H9 (cell line): ENCODE results near the gene SLC15A3. TPM values are rescaled to one million over a fixed set of nuclear protein-coding genes. Genes with fewer than 3 reads are reported as not detected.

Experiments used
- DNase-seq: peaks from one replicate; pipeline ENCODE4 v3.0.0-alpha.2; 2017
- H2AFZ ChIP-seq: one replicate; pipeline ENCODE4 v1.6.1; 2013; ENCODE audit warnings: mild to moderate bottlenecking, low read length, control low read depth, moderate library complexity
- H2AK5ac ChIP-seq: 2 replicates; pipeline ENCODE4 v1.6.1; 2013; ENCODE audit warnings: low read length, control low read depth, mixed read lengths; ENCODE audit not compliant: insufficient read length
- H2BK120ac ChIP-seq: one replicate; pipeline ENCODE4 v1.6.1; 2013; ENCODE audit warnings: low read depth, mild to moderate bottlenecking, low read length, control low read depth, inconsistent platforms; ENCODE audit not compliant: poor library complexity, severe bottlenecking
- H2BK12ac ChIP-seq: 2 replicates; pipeline ENCODE4 v1.6.1; 2013; ENCODE audit warnings: low read length, control low read depth, mixed read lengths, low read depth; ENCODE audit not compliant: insufficient read length
- H2BK15ac ChIP-seq: 2 replicates; pipeline ENCODE4 v1.6.1; 2013; ENCODE audit warnings: low read depth, low read length, control low read depth
- H2BK20ac ChIP-seq: one replicate; pipeline ENCODE4 v1.6.1; 2013; ENCODE audit warnings: low read depth, mild to moderate bottlenecking, low read length, control low read depth, inconsistent platforms; ENCODE audit not compliant: poor library complexity, severe bottlenecking
- H2BK5ac ChIP-seq: 2 replicates; pipeline ENCODE4 v1.6.1; 2013; ENCODE audit warnings: low read length, control low read depth, mixed read lengths; ENCODE audit not compliant: insufficient read length
- H3K14ac ChIP-seq: 2 replicates; pipeline ENCODE4 v1.6.1; 2013; ENCODE audit warnings: low read length, control low read depth; ENCODE audit not compliant: insufficient read depth
- H3K18ac ChIP-seq: 2 replicates; pipeline ENCODE4 v1.6.1; 2013; ENCODE audit warnings: low read depth, mild to moderate bottlenecking, mixed read lengths, low read length, control low read depth; ENCODE audit not compliant: insufficient read length
- H3K23ac ChIP-seq: 2 replicates; pipeline ENCODE4 v1.6.1; 2013; ENCODE audit warnings: low read length, control low read depth, mixed read lengths, low read depth; ENCODE audit not compliant: insufficient read length
- H3K23me2 ChIP-seq: 2 replicates; pipeline ENCODE4 v1.6.1; 2013; ENCODE audit warnings: low read depth, mild to moderate bottlenecking, mixed read lengths, low read length, control low read depth; ENCODE audit not compliant: insufficient read length, poor library complexity, severe bottlenecking
- H3K27ac ChIP-seq: 2 replicates; pipeline ENCODE4 v1.5.1; 2013; ENCODE audit warnings: low read length, control low read depth, mixed read lengths, low read depth; ENCODE audit not compliant: insufficient read length
- H3K27me3 ChIP-seq: 2 replicates; pipeline ENCODE4 v1.6.1; 2013; ENCODE audit warnings: low read length, control low read depth, inconsistent platforms; ENCODE audit not compliant: insufficient read depth
- H3K4ac ChIP-seq: 2 replicates; pipeline ENCODE4 v1.6.1; 2013; ENCODE audit warnings: low read depth, mild to moderate bottlenecking, control low read depth, inconsistent platforms, low read length, moderate library complexity
- H3K4me1 ChIP-seq: 2 replicates; pipeline ENCODE4 v1.6.1; 2013; ENCODE audit warnings: low read length, control low read depth, inconsistent platforms; ENCODE audit not compliant: insufficient read depth
- H3K4me2 ChIP-seq: 2 replicates; pipeline ENCODE4 v1.6.1; 2013; ENCODE audit warnings: low read length, control low read depth, mixed read lengths; ENCODE audit not compliant: insufficient read length, insufficient read depth
- H3K56ac ChIP-seq: 2 replicates; pipeline ENCODE4 v1.6.1; 2013; ENCODE audit warnings: low read depth, mild to moderate bottlenecking, mixed read lengths, low read length, control low read depth; ENCODE audit not compliant: insufficient read length
- H3K79me1 ChIP-seq: 2 replicates; pipeline ENCODE4 v1.6.1; 2013; ENCODE audit warnings: low read depth, mild to moderate bottlenecking, moderate library complexity, low read length, control low read depth, inconsistent platforms; ENCODE audit not compliant: insufficient read depth, poor library complexity, severe bottlenecking
- H3K79me2 ChIP-seq: 2 replicates; pipeline ENCODE4 v1.6.1; 2013; ENCODE audit warnings: low read length, control low read depth, inconsistent platforms; ENCODE audit not compliant: insufficient read depth
- H3K9ac ChIP-seq: 2 replicates; pipeline ENCODE4 v1.6.1; 2013; ENCODE audit warnings: low read length, control low read depth, mixed read lengths; ENCODE audit not compliant: insufficient read length; ENCODE audit errors: extremely low read depth
- H3K9me3 ChIP-seq: one replicate; pipeline ENCODE4 v1.6.1; 2013; ENCODE audit warnings: low read depth, low read length, inconsistent platforms; ENCODE audit not compliant: control insufficient read depth
- H3T11ph ChIP-seq: one replicate; pipeline ENCODE4 v1.6.1; 2013; ENCODE audit warnings: mild to moderate bottlenecking, low read length, control low read depth, inconsistent platforms
- H4K20me1 ChIP-seq: one replicate; pipeline ENCODE4 v1.6.1; 2013; ENCODE audit not compliant: control insufficient read depth, insufficient read length, insufficient read depth
- H4K5ac ChIP-seq: 2 replicates; pipeline ENCODE4 v1.6.1; 2013; ENCODE audit warnings: low read depth, mild to moderate bottlenecking, mixed read lengths, low read length, control low read depth; ENCODE audit not compliant: insufficient read length
- H4K8ac ChIP-seq: replicated peaks from 2 replicates; pipeline ENCODE4 v1.6.1; 2013; ENCODE audit warnings: low read length, control low read depth, mixed read lengths, low read depth; ENCODE audit not compliant: insufficient read length
- H4K91ac ChIP-seq: 2 replicates; pipeline ENCODE4 v1.6.1; 2013; ENCODE audit warnings: low read depth, mild to moderate bottlenecking, moderate library complexity, mixed read lengths, low read length, control low read depth; ENCODE audit not compliant: insufficient read length
- H3K27ac Mint-ChIP-seq, 3 experiments: 2 replicates in 2 of 3; 3 replicates in 1 of 3; pipeline ENCODE4 v1.8.0; 2020 to 2021; ENCODE audit warnings: mixed read lengths in 3 of 3, mild to moderate bottlenecking in 1 of 3, moderate library complexity in 1 of 3
- H3K27me3 Mint-ChIP-seq: 2 replicates; pipeline ENCODE4 v1.8.0; 2021; ENCODE audit warnings: low read depth, mild to moderate bottlenecking, moderate library complexity, mixed read lengths
- H3K36me3 Mint-ChIP-seq, 3 experiments: 2 replicates in 2 of 3; 3 replicates in 1 of 3; pipeline ENCODE4 v1.8.0; 2020 to 2021; ENCODE audit warnings: low read depth in 3 of 3, mixed read lengths in 3 of 3; ENCODE audit not compliant: insufficient read depth in 1 of 3
- H3K4me1 Mint-ChIP-seq, 2 experiments: 2 replicates each; pipeline ENCODE4 v1.8.0; 2020; ENCODE audit warnings: mixed read lengths in 2 of 2
- H3K4me3 Mint-ChIP-seq, 2 experiments: 2 replicates in 1 of 2; 3 replicates in 1 of 2; pipeline ENCODE4 v1.8.0; 2020 to 2021; ENCODE audit warnings: mild to moderate bottlenecking in 2 of 2, mixed read lengths in 2 of 2, moderate library complexity in 1 of 2
- H3K9me3 Mint-ChIP-seq, 2 experiments: 2 replicates in 1 of 2; 3 replicates in 1 of 2; pipeline ENCODE4 v1.8.0; 2020; ENCODE audit warnings: mild to moderate bottlenecking in 2 of 2, mixed read lengths in 2 of 2, moderate library complexity in 1 of 2
- WGBS: extraction: QIAGEN DNeasy Blood & Tissue Kit; methylation state at CpG from one replicate; pipeline ENCODE4 v1.1.7; 2013; ENCODE audit warnings: missing lambda C conversion rate, low lambda C conversion rate, mixed read lengths; ENCODE audit not compliant: insufficient read length; ENCODE audit errors: extremely low coverage; 5-methylcytosine and 5-hydroxymethylcytosine counted together
- total RNA-seq: library from RNA; stranded (reverse); gene quantifications from 2 replicates; pipeline ENCODE4 v1.2.1, GENCODE V29; 2021
- TF ChIP-seq, protein P1 (sequence below): fragments of 200-600 bp; sonication (generic); conservative IDR thresholded peaks from 3 replicates; pipeline ENCODE4 v1.8.0; 2021; ENCODE audit warnings: antibody characterized with exemption, mild to moderate bottlenecking

Gene SLC15A3
- total RNA-seq, 1 experiment from 2014 or later: 7.0 TPM

DNA sequence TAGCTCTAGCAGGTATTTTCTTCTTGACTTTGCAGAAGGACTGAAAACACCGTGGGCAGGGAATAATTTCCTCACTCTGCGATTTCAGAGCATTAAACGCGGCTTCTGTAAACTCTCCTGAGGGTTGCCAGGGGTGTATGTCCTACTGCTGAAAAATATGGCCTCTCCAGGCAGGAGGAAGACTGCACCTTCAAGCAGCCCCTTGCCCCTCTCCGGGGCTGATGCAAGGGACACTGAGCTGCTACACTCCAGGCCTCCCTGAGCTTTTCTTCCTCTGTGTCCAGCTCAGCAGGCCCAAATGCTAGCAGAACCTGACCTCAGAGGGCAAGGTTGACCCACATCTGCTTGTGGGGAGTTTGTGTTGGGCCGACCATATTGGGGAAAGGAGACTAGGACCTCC is 21.7 kb upstream of the SLC15A3 start:
- TF ChIP-seq, protein P1, sequence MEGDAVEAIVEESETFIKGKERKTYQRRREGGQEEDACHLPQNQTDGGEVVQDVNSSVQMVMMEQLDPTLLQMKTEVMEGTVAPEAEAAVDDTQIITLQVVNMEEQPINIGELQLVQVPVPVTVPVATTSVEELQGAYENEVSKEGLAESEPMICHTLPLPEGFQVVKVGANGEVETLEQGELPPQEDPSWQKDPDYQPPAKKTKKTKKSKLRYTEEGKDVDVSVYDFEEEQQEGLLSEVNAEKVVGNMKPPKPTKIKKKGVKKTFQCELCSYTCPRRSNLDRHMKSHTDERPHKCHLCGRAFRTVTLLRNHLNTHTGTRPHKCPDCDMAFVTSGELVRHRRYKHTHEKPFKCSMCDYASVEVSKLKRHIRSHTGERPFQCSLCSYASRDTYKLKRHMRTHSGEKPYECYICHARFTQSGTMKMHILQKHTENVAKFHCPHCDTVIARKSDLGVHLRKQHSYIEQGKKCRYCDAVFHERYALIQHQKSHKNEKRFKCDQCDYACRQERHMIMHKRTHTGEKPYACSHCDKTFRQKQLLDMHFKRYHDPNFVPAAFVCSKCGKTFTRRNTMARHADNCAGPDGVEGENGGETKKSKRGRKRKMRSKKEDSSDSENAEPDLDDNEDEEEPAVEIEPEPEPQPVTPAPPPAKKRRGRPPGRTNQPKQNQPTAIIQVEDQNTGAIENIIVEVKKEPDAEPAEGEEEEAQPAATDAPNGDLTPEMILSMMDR: no peak
- H2BK15ac ChIP-seq: no peak overlapping the region
- H3K14ac ChIP-seq: no peak overlapping the region
- no peak overlapping the region for H3K23ac ChIP-seq
- no peak overlapping the region for H2AK5ac ChIP-seq
- H3K9ac ChIP-seq: no peak overlapping the region
- no peaks in the 10 kb centered on the region for H3K79me1 ChIP-seq
- no peak overlapping the region for H2BK20ac ChIP-seq
- H3K4me2 ChIP-seq: no peak overlapping the region
- H4K20me1 ChIP-seq: no peaks in the 10 kb centered on the region
- no peak overlapping the region for H4K91ac ChIP-seq
- no peaks in the 10 kb centered on the region for H3K9me3 ChIP-seq
- peaks cover 16% of the 10 kb centered on the region for H3K27me3 Mint-ChIP-seq
- no peaks in the 10 kb centered on the region for H3K23me2 ChIP-seq
- no peak overlapping the region for H4K5ac ChIP-seq
- H3K27ac Mint-ChIP-seq: peak overlapping the region in 1 of 3 experiments; percentile 45; a peak in 1 of 7 replicates
- H3K56ac ChIP-seq: no peak overlapping the region
- no peak overlapping the region for H3K4ac ChIP-seq
- H4K8ac ChIP-seq: no peak overlapping the region
- H3K4me1 ChIP-seq: no peaks in the 10 kb centered on the region
- no peaks in the 10 kb centered on the region for H3K79me2 ChIP-seq
- H3K18ac ChIP-seq: no peak overlapping the region
- no peak overlapping the region for H2AFZ ChIP-seq
- no peak overlapping the region for H2BK12ac ChIP-seq
- H3K36me3 Mint-ChIP-seq: 0 out of 7 replicates have a peak, but pooled peaks cover 0 to under 1% (median 0%) of the 10 kb centered on the region in 3 experiments
- no peak overlapping the region for H3T11ph ChIP-seq
- no peak overlapping the region for H3K27ac ChIP-seq
- H3K4me1 Mint-ChIP-seq: no peaks in the 10 kb centered on the region
- H3K9me3 Mint-ChIP-seq: peaks cover 6 to 10% of the 10 kb centered on the region in 2 experiments; a peak in 3 of 5 replicates
- no CpG with 5 or more reads among the region's 6 CpGs for WGBS
- no peak for DNase-seq
- no peak overlapping the region for H3K4me3 Mint-ChIP-seq
- H2BK5ac ChIP-seq: no peak overlapping the region
- H2BK120ac ChIP-seq: no peak overlapping the region
- H3K27me3 ChIP-seq: no peaks in the 10 kb centered on the region
